NB4 (cell line): ENCODE data around the gene LRRC4C.

Experiments
- CTCF ChIP-seq: IDR thresholded peaks from one replicate; pipeline ENCODE4 v1.5.1; 2012; ENCODE audit warnings: low read depth, low read length
- MAX ChIP-seq: IDR thresholded peaks from 2 replicates; pipeline ENCODE4 v1.6.1; 2011; ENCODE audit warnings: low read depth, low read length
- MYC ChIP-seq: IDR thresholded peaks from 2 replicates; pipeline ENCODE4 v1.6.1; 2011; ENCODE audit warnings: low read depth, low read length
- POLR2A ChIP-seq: IDR thresholded peaks from 2 replicates; pipeline ENCODE4 v1.6.1; 2011; ENCODE audit warnings: mild to moderate bottlenecking; ENCODE audit not compliant: insufficient read length; ENCODE audit errors: extremely low read depth

- TF ChIP-seq CTCF (no peak), MAX (no peak), POLR2A (no peak), MYC (no peak)
Observed at GRCh38 chr11:41494716-41495115, 35.3 kb upstream of the LRRC4C start.
